HepG2 (cell line): ENCODE measurements around the gene S100A6. TPM values are rescaled to one million over a fixed set of nuclear protein-coding genes. Genes with fewer than 3 reads are reported as not detected.
A peak's percentile ranks its signal among the peaks of the same experiment; 100 is the strongest.

Experiments used
- AGO1 ChIP-seq: fragments of 200-400 bp; formaldehyde crosslinking; IDR thresholded peaks from 2 replicates; pipeline ENCODE4 v1.6.1; 2017; ENCODE audit warnings: mild to moderate bottlenecking, low read depth, low read length, moderate library complexity; ENCODE audit not compliant: poor library complexity, severe bottlenecking
- CAMTA2 ChIP-seq: sonication (generic); formaldehyde crosslinking; IDR thresholded peaks from 2 replicates; pipeline ENCODE4 v1.4.0; 2020; ENCODE audit warnings: mild to moderate bottlenecking, missing genetic modification reagents, borderline replicate concordance
- CEBPG ChIP-seq: IDR thresholded peaks from 2 replicates; pipeline ENCODE4 v1.6.1; 2016
- CEBPZ ChIP-seq: IDR thresholded peaks from 2 replicates; pipeline ENCODE4 v1.6.1; 2012; ENCODE audit warnings: low read length, improper control_type of control experiment
- CREB1 ChIP-seq, 2 experiments: fragments of 450-650 bp in 1 of 2; IDR thresholded peaks; 2 replicates each; pipeline ENCODE4 v1.6.1; 2016 to 2017; ENCODE audit warnings: control low read depth in 1 of 2, mild to moderate bottlenecking in 1 of 2, missing compliant biosample characterization in 1 of 2, missing genetic modification characterization in 1 of 2
- FOXP1 ChIP-seq, 2 experiments: fragments of 450-650 bp in 1 of 2; IDR thresholded peaks; 2 replicates each; pipeline ENCODE4 v1.6.1; 2017 to 2018; ENCODE audit warnings: antibody characterized with exemption in 1 of 2
- HOXA5 ChIP-seq: sonication (generic); formaldehyde crosslinking; IDR thresholded peaks from 2 replicates; pipeline ENCODE4 v1.4.0; 2020; ENCODE audit warnings: missing genetic modification reagents
- KDM1A ChIP-seq: IDR thresholded peaks from 2 replicates; pipeline ENCODE4 v1.6.1; 2016; ENCODE audit warnings: missing compliant biosample characterization
- MAFK ChIP-seq, 2 experiments: IDR thresholded peaks in 1 of 2; conservative IDR thresholded peaks in 1 of 2; 2 replicates each; pipeline ENCODE4 v1.6.1; 2011; ENCODE audit warnings: improper control_type of control experiment in 2 of 2, low read length in 2 of 2
- NFYB ChIP-seq: sonication (generic); formaldehyde crosslinking; IDR thresholded peaks from 2 replicates; pipeline ENCODE4 v1.4.0; 2020; ENCODE audit warnings: missing genetic modification reagents
- PHF21A ChIP-seq: sonication (generic); formaldehyde crosslinking; IDR thresholded peaks from 2 replicates; pipeline ENCODE4 v1.5.0; 2020; ENCODE audit warnings: mild to moderate bottlenecking, missing genetic modification reagents
- PHF5A ChIP-seq: IDR thresholded peaks from one replicate; pipeline ENCODE4 v1.6.1; 2018; ENCODE audit warnings: low read depth, missing genetic modification reagents; ENCODE audit not compliant: unreplicated experiment
- SMAD3 ChIP-seq: sonication (generic); formaldehyde crosslinking; IDR thresholded peaks from 2 replicates; pipeline ENCODE4 v1.4.0; 2020; ENCODE audit warnings: missing genetic modification reagents
- TBX2 ChIP-seq: sonication (generic); formaldehyde crosslinking; IDR thresholded peaks from 2 replicates; pipeline ENCODE4 v1.5.0; 2020; ENCODE audit warnings: missing genetic modification reagents, mild to moderate bottlenecking, borderline replicate concordance
- TOE1 ChIP-seq: sonication (generic); formaldehyde crosslinking; IDR thresholded peaks from 2 replicates; pipeline ENCODE4 v1.4.0; 2020; ENCODE audit warnings: mild to moderate bottlenecking, missing genetic modification reagents
- ZKSCAN8 ChIP-seq: IDR thresholded peaks from 2 replicates; pipeline ENCODE4 v1.6.1; 2016; ENCODE audit warnings: borderline replicate concordance, missing genetic modification reagents, missing compliant biosample characterization
- ZNF205 ChIP-seq: IDR thresholded peaks from 2 replicates; pipeline ENCODE4 v1.6.1; 2018; ENCODE audit warnings: missing biosample characterization, missing genetic modification reagents
- ZNF34 ChIP-seq: sonication (generic); formaldehyde crosslinking; IDR thresholded peaks from 2 replicates; pipeline ENCODE4 v1.4.0; 2020; ENCODE audit warnings: mild to moderate bottlenecking, missing genetic modification reagents, borderline replicate concordance
- polyA plus RNA-seq, 8 experiments: library from polyadenylated mRNA; depleted of rRNA in 3 of 8; stranded (reverse) in 7 of 8; unstranded in 1 of 8; fragments of >200 nt; fragmentation: Illumina TruSeq in 4 of 8; extraction: Trizol in 4 of 8; gene quantifications; 2 replicates each; pipeline versions ENCODE4 v1.2.1 to v1.2.3, GENCODE V29; 2011 to 2016; ENCODE audit warnings: low read depth in 4 of 8, missing spikeins in 1 of 8, mixed read lengths in 1 of 8; ENCODE audit not compliant: insufficient read depth in 1 of 8
- total RNA-seq, 5 experiments: library from RNA; depleted of rRNA; stranded (reverse); fragments of >200 nt; fragmentation: Illumina TruSeq; extraction: Trizol; gene quantifications; 2 replicates each; pipeline ENCODE4 v1.2.3, GENCODE V29; 2016; ENCODE audit warnings: low read depth in 1 of 5
- TF ChIP-seq, protein P1 (sequence below): sonication (generic); formaldehyde crosslinking; IDR thresholded peaks from 2 replicates; pipeline ENCODE4 v1.4.0; 2020; ENCODE audit warnings: mild to moderate bottlenecking, missing genetic modification reagents
- TF ChIP-seq, protein P2 (sequence below): sonication (generic); formaldehyde crosslinking; IDR thresholded peaks from 2 replicates; pipeline ENCODE4 v1.5.1; 2020; ENCODE audit warnings: mild to moderate bottlenecking, missing genetic modification reagents

S100A6 gene
- total and polyA plus RNA-seq, 2 of the 13 experiments (the other 11 are each of a cell fraction or from before 2014, with no cell fraction given) = 72.9 to 85.0 TPM

GRCh38 chr1:153532769-153533599 lies 2.8 kb downstream of the S100A6 start (continued):
- TF ChIP-seq CEBPZ (no peak), FOXP1 (IDR thresholded peaks at IDR 0.05) (no peak), FOXP1 (CRISPR knock-in tag; IDR thresholded peaks at IDR 0.05) (peak; percentile 74), MAFK (conservative IDR thresholded peaks at IDR 0.05 in 1 of 2, IDR thresholded peaks at IDR 0.05 in 1 of 2; ENCODE audit: low read length in 2 of 2) (no peak), CREB1 (IDR thresholded peaks at IDR 0.05) (no peak), CREB1 (CRISPR knock-in tag; IDR thresholded peaks at IDR 0.05) (no peak), PHF5A (CRISPR knock-in tag) (no peak), TBX2 (CRISPR knock-in tag) (peak; percentile 29; the same call in 1 of the 2 replicates), ZNF34 (CRISPR knock-in tag) (no peak), HOXA5 (no peak), PHF21A (CRISPR knock-in tag) (peak; percentile 74; the same call in 1 of the 2 replicates), SMAD3 (no peak), CAMTA2 (CRISPR knock-in tag) (no peak), ZNF205 (CRISPR knock-in tag) (peak; percentile 31; the same call in 1 of the 2 replicates), NFYB (CRISPR knock-in tag) (0 out of 2 replicates have a peak, but pooled peaks have one; percentile 4), KDM1A (peak; percentile 41; the same call in 1 of the 2 replicates), ZKSCAN8 (CRISPR knock-in tag) (no peak), AGO1 (peak; percentile 26), TOE1 (no peak), CEBPG (CRISPR knock-in tag) (no peak)
- TF ChIP-seq, protein P1, sequence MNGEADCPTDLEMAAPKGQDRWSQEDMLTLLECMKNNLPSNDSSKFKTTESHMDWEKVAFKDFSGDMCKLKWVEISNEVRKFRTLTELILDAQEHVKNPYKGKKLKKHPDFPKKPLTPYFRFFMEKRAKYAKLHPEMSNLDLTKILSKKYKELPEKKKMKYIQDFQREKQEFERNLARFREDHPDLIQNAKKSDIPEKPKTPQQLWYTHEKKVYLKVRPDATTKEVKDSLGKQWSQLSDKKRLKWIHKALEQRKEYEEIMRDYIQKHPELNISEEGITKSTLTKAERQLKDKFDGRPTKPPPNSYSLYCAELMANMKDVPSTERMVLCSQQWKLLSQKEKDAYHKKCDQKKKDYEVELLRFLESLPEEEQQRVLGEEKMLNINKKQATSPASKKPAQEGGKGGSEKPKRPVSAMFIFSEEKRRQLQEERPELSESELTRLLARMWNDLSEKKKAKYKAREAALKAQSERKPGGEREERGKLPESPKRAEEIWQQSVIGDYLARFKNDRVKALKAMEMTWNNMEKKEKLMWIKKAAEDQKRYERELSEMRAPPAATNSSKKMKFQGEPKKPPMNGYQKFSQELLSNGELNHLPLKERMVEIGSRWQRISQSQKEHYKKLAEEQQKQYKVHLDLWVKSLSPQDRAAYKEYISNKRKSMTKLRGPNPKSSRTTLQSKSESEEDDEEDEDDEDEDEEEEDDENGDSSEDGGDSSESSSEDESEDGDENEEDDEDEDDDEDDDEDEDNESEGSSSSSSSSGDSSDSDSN (CRISPR knock-in tag) = peak; percentile 47
- TF ChIP-seq, protein P2, sequence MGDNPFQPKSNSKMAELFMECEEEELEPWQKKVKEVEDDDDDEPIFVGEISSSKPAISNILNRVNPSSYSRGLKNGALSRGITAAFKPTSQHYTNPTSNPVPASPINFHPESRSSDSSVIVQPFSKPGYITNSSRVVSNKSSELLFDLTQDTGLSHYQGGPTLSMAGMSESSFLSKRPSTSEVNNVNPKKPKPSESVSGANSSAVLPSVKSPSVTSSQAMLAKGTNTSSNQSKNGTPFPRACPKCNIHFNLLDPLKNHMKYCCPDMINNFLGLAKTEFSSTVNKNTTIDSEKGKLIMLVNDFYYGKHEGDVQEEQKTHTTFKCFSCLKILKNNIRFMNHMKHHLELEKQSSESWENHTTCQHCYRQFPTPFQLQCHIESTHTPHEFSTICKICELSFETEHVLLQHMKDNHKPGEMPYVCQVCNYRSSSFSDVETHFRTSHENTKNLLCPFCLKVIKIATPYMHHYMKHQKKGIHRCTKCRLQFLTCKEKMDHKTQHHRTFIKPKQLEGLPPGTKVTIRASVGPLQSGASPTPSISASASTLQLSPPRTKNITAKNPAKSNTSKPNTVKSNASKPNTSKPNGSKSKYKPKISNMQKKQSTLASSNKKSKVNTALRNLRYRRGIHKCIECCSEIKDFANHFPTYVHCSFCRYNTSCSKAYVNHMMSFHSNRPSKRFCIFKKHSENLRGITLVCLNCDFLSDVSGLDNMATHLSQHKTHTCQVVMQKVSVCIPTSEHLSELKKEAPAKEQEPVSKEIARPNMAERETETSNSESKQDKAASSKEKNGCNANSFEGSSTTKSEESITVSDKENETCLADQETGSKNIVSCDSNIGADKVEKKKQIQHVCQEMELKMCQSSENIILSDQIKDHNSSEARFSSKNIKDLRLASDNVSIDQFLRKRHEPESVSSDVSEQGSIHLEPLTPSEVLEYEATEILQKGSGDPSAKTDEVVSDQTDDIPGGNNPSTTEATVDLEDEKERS (CRISPR knock-in tag) = peak; percentile 11; the same call in 1 of the 2 replicates
